Anterior cingulate cortex (tissue), 58 donors: ENCODE data around the gene CREB1.

Source experiments
- DNase-seq, 58 donors: peaks; one replicate each; lab custom pipeline; 2025; lab: John Stamatoyannopoulos, UW

The CREB1 gene

DNA sequence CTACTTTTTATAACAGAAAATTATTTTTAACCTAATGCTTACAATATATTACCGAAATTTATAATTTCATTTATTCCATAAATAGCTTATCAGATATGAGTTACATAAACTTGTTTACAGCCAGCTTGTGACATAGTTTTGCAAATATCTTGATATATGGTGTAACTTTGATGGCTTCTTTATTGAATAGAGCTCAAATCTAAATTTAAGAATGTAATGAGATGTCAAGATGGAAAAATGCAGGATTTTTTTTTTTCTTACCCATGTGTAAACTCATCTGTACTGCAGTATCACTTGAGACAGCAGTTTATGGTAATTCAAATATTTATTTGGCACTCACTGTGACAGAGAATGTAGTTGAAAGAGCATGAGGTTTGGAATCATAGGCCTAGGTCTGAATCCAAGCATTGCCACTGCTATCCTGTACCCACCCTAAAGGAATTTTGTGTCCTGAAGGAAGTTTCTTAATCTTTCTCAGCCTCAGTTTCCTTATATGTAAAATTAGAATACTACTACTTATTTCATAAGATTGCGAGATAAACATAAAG lies 3.8 kb downstream of the CREB1 start:
- DNase-seq, result no peak

DNA sequence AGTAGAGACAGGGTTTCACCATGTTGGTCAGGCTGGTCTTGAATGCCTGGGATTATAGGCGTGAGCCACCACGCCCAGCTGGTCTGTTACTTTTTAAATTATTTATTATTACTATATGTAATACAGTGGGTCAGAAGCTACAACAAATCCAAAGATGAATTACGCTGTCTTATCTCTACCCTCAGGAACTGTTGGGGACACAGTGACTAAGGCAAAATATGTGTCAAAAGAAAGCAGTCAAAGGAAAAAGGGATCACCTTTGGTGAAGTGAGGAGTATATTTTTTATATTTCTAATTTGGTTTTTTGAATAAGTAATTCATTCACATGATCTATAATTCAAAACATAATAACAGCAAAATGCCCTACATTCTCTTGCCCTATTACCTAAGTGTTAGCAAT lies 4.7 kb downstream of the CREB1 start:
- DNase-seq, result no peak

DNA sequence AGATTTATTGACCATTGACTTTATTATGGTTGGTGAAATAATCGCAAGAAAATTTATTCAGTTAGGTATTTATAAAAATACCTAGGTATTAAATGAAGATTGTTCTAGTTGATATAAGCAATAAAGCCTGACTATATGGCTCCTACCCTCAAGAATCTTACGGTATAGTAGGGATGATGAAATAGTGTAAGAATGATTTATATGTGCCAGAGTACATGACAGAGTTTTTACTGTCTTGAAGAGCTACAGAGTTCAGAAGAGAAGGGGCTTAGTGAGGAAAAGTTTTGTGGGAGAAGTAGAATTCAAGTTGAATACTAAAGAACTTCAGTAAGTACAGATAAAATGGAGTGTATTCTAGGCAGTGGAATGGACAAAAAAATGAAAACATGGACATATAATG lies 9.7 kb downstream of the CREB1 start:
- no peak for DNase-seq

DNA sequence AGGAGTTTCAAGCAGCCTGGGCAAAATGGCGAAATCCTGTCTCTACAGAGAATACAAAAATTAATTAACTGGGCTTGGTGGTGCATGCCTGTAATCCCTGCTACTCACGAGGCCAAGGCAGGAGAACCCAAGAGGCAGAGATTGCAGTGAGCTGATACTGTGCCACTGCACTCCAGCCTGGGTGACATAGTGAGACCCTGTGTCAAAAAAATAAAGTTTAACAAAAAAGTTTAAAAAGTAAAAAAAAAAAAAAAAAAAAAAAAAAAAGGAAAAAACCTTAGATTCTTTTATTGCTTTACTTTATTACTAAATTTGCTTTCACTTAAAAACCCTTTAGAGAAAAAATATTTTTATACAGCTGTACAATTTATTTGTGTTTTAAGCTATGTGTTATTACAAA lies 10.7 kb downstream of the CREB1 start:
- DNase-seq, result no peak

DNA sequence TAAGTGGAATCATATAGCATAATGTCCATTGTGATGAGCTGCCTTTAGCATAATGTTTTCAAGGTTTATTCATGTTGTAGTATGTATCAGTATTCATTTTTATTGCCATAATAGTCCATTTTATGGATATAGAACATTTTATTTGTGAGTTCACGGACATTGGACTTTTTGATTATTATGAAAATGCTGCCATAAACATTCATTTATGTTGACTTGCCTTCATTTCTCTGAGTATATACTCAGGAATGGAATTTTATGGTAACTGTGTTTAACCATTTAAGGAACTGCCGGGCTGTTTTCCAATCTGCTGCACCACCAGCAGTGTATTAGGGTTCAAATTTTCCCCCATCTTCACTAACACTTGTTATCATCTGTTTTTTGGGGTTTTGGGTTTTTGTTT lies 12.2 kb downstream of the CREB1 start:
- DNase-seq, result no peak

DNA sequence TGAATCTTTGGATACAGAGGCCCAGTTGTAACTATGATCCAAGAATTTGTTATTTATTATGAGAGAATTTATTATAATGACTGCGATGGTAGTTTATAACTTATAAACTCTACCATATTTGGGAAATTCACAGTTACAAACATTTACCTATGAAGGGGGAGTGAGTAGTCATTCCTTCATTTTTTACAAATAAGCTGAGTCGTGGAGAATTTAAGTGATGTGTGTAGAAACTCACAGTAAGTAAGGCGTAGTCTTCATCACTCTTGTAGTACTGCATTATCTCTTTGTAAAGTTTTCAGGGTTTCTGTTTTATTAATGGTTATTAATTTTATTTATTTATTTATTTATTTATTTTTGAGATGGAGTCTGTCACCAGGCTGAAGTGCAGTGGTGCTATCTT lies 13.5 kb downstream of the CREB1 start:
- DNase-seq, result no peak

DNA sequence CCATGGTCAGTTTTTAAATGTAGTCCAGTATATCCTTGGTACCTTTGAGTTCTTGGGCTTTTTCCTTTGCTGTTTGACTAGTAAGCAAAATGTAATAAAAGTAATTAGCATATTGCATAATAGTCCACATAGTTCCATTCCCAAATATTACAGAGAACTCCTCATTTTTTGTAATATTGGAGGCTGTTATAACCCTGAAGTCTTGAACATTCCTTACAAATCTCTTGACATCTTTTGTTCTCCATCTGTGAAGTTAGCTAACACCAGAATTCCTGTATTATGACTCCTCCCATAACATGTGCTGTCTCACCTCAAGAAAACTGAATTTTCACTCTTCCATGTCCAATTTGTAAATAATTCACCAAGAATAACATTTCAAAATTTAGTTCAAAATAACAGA lies 17.1 kb downstream of the CREB1 start:
- no peak for DNase-seq

DNA sequence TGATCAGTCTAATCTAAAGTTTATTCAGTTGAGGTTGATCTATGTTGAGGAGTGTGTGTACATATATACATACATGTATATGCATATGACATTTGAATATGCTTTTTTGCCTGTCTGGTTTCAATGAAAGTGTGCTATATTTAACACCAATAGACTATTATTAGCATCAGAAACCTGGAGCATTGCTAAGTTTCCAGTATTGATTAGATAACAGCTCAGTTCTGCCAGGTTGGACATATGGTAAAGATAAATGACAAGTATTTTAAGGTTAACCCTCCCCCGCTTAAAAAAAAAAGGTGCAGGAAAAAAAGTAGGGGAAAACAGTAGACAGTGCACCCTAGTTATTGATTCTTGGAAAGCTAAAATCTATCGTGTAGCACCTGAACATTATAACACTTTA lies 19.4 kb downstream of the CREB1 start:
- no peak for DNase-seq

DNA sequence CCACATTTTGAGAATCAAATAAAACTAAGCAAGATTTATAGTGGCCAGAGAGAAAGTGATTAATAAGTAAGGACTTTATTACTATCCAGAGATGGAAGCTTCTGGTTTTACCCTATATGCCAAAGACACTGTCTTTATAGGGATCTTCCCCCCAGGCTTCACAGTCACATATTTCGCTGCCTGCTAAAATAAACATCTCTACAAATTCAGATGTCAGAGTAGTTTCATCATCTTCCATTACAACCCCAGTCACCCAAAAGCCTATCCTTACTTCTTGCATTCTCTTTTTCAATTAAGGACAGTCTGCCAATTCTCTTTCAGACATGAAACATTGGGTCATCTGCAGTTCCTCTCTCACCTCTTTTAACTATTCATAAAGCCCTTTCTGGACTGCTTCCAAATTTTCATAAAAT lies 28.3 kb downstream of the CREB1 start:
- DNase-seq, result no peak

DNA sequence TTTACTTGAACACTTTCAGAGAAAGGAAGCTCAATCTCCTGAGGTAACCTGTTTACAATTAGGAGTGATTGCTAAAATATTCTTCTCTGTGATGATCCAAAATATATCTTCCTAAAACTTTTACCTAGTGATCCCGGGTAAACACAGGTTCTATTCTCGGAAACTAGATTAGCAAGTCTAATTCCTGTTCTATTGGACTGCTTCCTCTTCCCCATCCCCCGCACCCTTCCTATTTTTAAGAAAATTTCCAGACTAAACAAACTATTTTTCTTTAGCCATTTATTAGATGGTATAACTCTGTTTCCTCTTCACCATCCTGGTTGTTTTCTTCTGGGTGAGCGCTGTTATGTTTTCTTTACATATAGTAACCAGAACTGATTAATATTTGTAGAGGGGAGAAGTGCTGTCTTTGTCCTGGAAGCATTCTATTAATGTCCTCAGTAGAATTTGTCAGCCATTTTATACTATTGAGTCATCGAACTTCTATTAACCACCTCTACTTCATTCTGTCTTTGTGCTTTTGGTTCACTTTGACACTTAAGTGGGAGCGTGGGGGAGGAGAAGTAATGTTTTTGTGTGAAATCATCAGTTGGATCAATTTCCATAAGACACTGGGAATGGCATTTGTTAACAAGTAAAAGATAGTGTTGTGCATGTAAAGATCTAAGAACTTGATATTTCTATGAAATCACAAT lies 31.8 kb downstream of the CREB1 start:
- no peak for DNase-seq

DNA sequence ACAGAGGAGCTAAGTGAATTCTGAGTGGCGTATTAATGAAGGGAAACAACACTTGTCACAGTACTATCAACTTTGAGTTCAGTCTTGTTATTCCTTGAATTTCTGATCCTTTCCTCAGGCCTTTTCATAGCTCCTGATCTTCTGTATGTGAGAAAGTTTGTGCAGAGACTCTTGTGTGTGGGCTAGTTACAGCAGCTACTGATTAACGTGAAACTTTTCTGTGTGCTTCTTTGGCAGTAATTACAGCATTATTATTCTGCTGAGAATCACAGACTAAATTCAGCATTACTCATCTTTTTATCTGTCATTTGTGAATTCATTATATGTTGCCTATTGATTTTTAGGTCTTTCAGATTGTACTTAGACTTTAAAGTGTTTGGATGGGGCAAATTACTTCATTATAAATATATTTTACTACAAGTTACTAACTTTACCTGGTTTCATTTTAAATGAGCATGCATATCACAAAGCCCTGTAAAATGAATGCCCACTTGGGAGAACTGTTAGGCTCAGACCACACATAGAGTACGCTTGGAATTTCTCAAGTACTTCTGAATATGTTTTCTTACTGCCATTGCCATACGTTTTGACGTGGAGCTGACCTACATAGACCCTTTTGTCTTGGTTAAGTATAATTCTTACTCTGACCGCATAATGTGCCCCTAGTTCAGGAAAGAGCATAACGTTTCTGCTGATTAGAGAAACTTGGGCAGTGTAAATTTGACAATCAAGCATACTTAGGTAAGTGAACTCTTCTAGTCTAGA lies 36.2 kb downstream of the CREB1 start:
- DNase-seq, result no peak

DNA sequence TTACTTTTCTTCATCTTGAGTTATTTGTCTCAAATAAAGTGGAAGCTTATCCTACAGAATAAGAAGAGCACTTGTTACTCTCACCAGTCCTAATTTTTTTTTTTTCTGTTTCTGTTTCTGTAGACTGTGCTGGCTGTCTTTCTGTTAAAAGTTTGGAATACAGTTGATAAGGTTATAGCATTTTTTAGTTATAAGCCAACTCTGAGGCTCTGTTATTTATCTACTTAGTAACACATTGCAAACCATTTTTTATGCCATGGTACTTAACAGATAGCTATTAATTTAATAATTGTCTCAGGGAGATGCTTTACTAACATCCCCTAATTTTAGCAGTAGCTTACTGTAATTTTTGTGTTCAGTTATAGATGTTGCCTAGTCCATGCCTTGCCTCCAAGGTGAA lies 37.9 kb downstream of the CREB1 start:
- no peak for DNase-seq

DNA sequence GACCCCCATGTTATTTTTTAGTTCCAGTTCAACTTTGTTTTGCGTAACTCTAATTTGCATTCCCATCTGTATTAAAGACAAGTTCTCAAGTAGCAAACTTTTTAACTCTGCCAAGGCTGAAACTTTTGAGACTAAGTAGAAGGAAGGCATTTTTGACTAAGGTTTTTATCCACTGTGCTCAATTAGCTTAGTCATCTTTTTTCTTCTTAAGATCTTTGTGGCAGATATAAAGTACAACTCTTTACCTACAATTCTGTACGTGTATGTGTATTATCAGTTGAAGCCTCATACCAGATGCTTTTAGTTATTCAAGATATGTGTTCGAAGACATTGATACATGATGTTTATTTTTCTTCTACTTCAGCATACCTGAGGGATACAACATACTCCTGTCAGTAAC lies 41.6 kb downstream of the CREB1 start:
- no peak for DNase-seq

DNA sequence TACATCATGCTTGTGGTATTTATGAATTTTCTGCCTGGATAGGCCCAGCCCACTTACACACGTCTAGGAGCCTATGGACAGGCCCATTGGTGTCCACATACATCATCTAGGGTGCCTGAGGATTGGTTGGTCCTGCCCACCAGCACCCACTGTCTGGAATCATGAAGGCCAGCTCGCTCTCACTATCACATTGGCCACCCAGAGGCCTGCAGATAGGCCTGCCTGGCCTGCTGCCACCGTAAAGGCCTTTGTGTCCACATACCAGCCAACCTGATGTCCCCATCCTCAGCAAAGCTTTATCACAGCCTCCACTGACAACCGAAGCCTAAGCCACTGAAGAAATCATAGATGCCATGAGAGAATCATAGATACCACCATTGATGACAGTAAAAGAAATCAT lies 55.2 kb downstream of the CREB1 start:
- DNase-seq, result no peak

DNA sequence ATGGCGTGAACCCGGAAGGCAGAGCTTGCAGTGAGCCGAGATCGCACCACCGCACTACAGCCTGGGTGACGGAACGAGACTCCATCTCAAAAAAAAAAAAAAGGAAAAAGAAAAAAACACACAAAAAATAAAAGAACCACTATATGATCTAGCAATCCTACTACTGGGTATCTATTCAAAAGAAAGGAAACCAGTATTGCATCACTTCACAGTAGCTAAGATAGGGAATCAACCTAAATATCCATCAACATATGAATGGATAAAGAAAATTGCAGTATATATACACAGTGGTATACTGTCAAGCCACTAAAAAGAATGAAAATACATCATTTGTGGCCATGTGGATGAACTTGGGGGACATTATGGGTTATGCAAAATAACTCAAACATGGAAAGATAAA lies 57.5 kb downstream of the CREB1 start:
- DNase-seq, result no peak

DNA sequence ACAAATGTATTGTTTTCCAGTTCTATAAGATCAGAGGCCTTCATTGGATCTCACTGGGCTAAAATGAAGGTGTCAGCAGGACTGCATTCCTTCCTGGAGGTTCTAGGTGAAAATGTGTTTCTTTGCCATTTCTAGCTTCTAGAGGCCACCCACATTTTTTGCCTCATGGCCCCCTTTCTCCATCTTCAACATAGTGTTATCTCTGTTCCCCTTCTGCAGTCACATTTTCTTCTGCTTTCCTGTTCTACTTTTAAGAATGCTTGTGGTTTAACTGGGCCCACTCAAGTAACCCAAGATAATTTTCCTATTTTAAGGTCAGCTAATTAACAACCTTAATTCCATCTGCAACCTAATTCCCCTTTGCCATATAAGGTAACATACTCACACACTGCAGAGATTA lies 59.4 kb downstream of the CREB1 start:
- no peak for DNase-seq

DNA sequence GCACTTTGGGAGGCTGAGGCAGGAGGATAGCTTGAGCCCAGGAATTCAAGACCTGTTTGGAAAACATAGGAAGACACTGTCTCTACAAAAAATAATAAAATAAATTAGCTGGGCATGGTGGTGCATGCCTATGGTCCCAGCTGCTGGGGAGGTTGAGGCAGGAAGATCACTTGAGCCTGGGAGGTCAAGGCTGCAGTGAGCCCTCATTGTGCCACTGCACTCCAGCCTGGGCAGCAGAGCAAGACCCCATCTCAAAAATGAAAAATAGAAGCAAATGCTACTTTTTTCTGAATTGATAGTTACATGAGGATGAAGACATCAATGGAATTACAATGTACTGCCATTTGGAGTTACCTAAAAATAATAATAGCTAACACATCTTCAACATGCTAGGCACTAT lies 63.5 kb downstream of the CREB1 start:
- no peak for DNase-seq

DNA sequence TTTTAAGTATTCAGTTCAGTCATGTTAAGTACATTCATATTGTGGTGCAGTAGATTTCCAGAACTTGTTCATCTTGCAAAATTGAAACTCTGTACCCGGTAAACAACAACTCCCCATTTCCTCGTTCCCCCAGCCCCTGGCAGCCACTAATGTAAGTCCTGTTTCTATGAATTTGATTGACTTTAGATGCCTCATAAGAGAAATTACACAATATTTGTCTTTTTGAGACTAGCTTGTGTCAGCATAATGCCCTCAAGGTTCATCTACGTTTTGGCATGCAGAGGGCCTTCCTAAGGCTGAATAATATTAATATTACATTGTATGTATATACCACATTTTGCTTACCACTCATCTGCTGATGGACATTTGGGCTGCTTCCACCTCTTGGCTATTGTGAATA lies 64.5 kb downstream of the CREB1 start:
- DNase-seq, result no peak

DNA sequence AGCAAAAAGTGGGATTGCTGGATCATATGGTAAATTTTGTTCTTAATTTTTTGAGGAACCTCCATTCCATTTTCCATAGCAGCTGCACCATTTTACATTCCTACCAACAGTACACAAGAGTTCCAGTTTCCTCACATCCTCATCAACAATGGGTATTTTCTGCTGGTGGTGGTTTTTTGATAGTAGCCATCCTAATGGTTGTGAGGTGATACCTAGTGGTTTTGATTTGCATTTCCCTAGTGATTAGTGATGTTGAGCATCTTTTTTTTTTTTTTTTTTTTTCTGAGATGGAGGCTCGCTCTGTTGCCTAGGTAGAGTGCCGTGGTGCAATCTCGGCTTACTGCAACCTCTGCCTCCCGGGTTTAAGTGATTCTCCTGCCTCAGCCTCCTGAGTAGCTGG lies 65.0 kb downstream of the CREB1 start:
- DNase-seq, result no peak

DNA sequence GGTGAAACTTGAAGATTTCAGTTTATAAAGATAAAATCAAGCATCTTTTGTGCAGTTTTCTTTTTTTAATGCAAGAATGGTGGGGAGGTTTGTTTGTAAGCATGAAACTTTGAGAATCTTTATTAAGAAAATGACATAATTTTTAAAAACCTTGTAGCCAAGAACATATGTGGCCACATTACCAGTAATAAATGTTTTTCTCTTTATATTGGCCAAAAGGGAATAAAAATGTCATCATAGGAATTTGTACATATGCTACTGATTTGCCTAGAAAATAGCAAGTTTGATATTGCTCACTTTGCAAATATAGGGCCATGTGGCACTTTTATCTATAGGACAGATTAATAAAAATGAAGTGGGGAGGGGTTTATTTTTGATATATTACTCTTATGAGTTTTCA lies 69.9 kb downstream of the CREB1 start:
- no peak for DNase-seq

DNA sequence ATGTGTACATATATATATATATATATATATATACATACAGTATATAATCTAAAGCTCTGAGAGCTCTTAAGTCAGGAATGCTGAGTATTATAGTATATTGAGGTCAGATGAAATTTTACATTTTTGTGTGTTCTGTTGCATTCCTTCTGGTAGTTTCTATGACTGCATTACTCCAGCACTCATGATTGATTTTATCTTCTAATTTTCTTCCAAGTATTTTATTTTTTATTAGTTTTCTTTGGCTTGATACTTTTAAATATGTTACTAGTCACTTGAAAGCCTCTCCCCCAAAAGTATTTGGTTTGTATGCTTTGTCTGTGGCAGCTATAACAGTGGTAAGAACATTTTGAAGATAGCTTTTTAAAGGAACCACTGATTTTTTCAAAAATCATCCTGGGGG lies 70.5 kb downstream of the CREB1 start:
- DNase-seq, result no peak

DNA sequence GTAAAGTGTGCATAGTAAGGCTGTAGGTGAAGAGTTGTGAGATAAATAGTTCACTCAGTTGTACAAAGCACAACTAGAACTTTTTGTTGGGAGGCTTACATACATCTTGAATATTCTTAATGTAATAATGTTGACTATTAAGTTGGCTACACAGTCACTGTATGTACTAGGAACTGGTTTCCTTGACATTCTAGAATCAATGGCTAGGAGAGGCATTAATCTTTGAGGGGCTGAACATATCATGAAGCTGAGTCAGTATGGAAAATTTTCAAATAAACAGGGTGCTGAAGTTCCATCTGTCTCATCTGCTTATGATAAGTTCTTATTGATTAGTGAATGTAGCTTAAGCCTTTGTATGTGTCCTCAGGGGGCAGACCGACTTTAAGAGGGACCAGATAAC lies 72.0 kb downstream of the CREB1 start:
- DNase-seq, result no peak
